ENCODE data around the gene FRAT2.

Gene FRAT2

DNA sequence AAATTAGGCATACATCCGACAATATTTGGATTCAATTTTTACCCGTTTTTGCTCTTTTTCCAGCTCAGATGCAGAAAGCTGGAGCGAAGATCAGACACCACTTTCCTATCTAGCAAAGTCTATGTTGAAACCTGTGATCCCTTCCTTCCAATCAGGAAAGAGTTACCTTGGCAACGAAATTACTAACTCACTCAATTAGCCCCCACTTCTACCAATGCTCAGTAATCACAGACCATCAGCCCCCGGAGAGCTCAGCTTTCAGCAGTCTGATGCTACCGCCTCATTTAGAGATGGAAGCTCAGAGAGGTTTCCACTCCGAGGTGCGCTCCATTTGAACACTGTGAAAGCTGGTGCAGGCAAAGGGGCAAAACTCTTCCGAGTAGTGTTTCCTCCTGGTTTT, 8.8 kb downstream of the FRAT2 start:
- no peak for DNase-seq (ENCODE audit: low read depth)

DNA sequence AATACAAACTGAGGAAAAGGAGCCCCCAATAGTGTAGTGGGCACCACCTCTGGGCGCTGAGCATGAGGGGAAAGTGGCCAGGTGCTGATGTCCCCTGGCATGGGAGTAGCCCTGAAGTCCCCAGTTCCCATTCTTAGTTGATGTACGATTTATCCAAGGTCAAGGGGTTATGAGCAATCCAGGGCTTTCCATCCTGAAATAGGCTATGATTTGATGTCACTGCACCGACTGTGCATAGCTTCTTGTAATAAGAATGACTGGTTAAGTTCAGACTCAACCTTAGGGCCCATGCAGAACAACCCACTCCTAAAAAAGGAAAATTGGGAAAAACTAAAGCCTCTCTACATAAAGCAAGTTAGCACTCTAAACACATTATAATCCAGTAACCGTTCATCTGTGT, 11.0 kb downstream of the FRAT2 start:
- DNase-seq (ENCODE audit: low read depth), result no peak

DNA sequence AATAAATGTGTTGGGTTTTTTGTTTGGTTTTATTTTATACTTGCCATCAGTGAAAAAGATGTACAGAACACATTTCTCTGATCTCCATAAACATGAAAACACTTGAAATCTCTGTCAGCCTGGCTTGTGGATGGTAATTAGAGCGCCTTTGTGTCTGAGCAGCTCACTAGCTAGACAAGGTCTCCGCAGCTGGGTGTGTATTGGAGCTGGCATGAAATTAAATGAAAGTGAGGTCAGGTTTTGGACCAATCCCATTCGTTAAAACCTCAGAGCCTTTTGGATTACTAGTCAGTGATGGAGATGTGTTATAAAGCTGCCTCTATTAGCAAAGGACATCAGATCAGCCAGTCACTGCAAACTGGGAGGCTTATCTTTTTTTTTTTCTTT, 12.7 kb downstream of the FRAT2 start:
- DNase-seq (ENCODE audit: low read depth), result no peak

DNA sequence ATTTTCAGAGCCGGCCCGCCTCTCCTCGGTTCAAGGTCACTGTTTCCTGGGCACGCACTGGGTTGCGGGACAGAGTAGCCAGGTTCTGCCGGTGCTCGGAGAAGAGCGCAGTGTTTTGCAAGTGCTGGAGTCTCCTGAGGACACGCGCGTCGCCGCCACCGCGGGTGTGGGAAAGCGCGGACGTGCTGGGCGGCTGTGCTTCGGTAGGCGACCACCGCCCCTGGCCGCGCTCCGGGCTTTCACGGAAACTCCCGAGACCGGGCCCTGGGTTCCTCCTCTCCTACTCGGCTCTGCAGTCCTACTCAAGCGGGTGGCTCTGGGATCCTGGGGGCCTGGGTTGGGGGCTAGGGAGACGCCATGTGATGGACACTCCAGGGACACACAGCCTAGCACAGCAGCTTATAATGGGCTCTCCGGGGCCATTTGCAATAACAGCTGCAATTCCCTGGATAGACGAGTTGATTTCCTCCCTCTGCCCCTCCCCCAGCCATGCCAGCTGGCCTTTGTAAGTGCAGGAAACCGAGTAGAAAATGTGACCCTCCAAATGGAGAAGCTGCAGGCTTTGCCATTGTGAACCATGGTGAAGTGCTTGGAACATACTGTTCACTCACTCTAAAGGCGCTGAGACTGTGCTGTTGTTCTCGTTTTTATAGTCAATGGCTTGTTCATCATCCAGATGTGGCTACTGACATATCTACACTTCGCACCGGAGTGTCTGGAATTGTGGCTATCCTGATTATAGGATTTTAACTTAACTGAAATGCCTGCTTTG, 13.3 kb downstream of the FRAT2 start:
- DNase-seq (ENCODE audit: low read depth), result no peak

DNA sequence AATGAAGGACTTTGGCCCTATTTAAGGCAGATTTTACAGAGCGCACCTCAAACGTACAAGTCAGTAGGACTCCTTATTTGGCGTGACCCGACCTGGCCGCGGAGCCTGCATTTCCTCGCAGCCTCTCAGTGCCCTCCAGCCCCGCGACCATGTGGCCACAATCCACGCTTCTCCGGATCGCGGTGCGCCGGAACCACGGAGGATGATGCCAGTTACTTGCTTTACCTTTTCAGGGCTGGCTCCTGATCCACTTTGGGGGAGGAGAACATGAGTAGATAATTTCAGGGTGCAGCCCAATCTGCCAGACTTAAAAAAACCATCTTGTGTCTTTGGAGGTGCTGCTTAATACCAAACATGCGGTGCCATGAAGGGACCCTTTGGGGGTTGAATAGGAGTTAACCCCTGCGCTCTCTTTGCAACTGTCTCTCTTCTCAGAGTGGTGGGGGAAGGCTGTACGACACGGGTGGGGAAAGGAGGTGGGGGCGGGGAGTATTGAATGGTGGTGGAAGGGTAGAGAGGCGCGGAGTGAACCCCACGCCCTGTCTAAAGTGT, 14.0 kb downstream of the FRAT2 start:
- DNase-seq (ENCODE audit: low read depth), result no peak

DNA sequence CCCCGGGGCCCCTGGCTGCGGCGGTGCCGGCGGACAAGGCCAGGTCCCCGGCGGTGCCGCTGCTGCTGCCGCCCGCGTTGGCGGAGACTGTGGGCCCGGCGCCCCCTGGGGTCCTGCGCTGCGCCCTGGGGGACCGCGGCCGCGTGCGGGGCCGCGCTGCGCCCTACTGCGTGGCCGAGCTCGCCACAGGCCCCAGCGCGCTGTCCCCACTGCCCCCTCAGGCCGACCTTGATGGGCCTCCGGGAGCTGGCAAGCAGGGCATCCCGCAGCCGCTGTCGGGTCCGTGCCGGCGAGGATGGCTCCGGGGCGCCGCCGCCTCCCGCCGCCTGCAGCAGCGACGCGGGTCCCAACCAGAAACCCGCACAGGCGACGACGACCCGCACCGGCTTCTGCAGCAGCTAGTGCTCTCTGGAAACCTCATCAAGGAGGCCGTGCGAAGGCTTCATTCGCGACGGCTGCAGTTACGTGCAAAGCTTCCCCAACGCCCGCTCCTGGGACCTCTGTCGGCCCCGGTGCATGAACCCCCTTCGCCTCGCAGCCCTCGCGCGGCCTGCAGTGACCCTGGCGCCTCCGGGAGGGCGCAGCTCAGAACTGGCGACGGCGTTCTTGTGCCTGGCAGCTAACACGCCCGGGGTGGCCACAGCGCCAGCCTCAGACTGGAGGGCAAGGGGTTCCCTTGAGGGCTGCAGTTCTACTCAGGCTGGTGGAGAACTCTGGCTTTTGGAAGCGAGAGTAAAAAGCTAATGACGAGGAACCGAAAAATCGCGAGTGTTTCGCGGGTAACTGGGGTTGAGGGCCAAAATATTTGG, 14.7 kb downstream of the FRAT2 start:
- DNase-seq (ENCODE audit: low read depth), result no peak

DNA sequence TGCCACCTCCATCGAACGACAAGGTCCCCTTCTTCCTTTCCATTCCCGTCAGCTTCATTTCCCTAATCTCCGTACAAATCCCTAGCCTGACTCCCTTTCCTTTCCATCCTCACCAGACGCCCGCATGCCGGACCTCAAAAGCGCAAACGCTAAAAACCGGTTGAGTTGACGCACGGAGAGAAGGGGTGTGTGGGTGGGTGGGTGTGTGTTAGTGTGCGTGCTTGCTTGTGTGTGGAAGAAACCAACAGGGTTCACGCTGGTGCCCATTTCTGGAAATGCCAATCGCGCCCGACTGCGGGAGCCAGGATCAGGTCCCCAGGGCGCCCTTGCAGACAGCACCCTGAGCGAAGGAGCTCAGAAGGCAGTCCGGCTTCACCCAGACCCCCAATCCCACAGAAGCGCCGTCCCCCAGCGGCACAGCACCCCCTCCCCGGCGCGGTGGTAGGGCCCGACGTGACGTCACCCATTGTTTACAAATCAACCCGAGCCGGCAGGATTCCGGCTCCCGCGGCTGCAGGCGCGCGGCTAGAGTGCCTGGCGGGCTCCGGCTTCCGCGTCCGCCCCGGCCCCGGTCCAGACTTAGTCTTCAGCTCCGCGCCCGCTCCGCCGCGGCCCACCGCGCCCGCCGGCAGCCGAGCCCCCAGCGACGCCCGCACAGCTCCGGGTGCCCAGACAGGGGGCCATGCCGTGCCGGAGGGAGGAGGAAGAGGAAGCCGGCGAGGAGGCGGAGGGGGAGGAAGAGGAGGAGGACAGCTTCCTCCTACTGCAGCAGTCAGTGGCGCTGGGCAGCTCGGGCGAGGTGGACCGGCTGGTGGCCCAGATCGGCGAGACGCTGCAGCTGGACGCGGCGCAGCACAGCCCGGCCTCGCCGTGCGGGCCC, 15.5 kb downstream of the FRAT2 start, which contains the start of gene FRAT1:
Gene FRAT1, plus strand, starts transcription at position 500 of the 880 bp plus-strand sequence. Its CDS starts 183 bp downstream, at position 683.
- peak; percentile 75 for DNase-seq (ENCODE audit: low read depth)

DNA sequence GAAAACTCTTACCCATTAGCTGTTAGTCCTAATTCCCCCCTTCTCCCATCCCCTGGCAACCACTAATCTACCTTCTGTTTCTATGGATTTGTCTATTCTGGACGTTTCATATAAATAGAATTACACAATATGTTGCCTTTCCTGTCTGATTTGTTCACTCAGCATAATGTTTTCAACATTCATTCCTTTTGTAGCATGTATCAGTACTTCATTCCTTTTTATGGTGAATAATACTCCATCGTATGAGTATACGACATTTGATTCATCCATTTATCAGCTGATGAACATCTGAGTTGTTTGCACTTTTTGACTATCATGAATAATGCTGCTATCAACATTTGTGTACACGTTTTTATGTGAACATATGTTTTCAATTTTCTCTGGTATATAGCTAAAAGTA, 19.9 kb downstream of the FRAT2 start:
- no peak for DNase-seq (ENCODE audit: low read depth)

DNA sequence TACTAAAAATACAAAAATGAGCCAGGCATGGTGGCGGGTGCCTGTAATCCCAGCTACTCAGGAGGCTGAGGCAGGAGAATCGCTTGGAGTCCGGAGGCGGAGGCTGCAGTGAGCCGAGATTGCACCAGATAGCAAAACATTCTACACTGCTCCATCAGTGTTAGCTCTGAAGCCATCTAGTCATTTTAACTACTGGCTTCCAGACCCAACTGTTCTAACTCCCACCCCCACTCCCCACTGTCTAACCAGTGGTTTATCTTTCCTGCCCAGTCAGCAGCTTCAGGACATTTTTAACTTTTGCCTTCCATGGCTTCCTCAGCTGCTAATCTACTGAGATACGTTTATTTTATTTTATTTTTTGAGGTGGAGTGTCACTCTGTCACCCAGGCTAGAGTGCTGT, 21.6 kb downstream of the FRAT2 start:
- DNase-seq (ENCODE audit: low read depth), result no peak

DNA sequence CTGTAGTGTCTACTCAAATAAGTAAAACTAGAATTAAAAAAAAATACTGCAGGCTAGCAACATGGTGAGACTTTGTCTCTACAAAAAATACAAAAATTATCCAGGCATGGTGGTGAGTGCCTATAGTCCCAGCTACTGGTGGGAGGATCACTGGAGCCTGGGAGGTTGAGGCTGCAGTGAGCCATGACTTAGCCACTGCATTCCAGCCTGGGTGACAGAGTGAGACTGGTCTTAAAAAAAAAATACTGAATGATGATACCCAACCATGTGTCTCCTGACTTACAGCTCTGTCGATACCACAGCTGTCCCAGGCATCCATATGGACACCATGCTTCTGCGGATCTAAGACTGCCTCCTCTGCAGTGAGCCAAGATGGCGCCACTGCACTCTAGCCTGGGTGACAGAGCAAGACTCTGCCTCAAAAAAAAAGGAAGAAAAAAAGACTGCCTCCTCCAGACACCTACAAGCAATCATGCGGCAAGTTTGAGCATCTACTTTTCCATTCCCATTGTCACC, 23.4 kb downstream of the FRAT2 start:
- DNase-seq (ENCODE audit: low read depth), result no peak

DNA sequence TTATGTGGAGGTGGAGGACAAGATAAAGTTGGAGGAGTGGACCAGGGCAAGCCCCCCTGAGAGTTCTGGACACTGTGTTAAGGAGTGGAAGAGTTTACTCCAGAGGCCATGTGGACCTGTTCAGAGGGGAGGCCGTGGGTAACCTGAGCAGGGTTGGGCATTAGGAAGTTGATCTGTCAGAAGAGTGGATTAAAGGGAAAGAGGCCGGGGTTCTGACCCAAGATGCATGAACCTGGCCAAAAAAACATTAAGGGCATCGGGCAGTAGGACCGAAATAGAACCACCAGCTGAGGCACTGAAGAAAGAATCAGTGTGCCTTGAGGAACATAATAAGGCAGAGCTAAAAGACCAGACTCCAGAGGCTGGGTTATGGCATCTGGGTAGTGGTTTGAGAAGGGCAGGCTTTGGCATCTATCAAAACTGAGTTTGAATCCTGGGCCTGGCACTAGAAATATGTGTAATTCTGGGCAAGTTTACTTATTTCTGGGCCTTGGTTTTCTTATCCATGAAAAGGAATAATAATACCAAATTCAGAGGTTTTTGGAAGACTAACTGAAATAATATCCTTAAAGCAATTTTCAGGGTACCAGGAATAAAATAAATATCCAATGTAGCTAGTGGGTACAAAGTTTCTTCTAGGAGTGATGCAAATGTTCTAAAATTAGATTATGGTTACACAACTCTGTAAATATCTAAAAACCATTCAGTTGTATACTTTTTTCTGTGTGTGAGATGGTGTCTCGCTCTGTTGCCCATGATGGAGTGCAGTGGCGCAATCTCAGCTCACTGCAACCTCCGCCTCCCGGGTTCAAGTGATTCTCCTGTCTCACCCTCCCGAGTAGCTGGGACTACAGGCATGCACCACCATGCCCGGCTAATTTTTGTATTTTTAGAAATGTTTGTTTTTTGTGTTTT, 26.4 kb downstream of the FRAT2 start:
- no peak for DNase-seq (ENCODE audit: low read depth)

DNA sequence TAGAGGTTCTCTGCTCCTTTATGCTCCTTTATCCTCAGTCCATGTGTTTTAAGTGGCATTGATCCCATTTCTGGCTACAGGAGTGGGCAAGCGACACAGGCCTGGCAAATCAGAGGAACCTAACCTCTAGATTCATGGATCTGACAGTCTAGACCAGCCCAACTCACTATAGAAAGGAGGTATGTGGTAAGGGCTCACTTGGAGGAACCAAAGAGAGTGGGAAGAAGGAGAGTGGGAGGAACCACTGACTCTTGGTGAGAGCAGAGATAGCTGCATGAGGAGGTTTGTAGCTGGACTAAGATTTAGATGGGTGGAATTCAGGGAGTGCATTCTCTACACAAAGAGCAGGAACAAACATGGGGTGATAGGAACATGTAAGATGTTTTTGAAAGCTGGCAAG, 27.1 kb downstream of the FRAT2 start:
- DNase-seq (ENCODE audit: low read depth), result no peak

DNA sequence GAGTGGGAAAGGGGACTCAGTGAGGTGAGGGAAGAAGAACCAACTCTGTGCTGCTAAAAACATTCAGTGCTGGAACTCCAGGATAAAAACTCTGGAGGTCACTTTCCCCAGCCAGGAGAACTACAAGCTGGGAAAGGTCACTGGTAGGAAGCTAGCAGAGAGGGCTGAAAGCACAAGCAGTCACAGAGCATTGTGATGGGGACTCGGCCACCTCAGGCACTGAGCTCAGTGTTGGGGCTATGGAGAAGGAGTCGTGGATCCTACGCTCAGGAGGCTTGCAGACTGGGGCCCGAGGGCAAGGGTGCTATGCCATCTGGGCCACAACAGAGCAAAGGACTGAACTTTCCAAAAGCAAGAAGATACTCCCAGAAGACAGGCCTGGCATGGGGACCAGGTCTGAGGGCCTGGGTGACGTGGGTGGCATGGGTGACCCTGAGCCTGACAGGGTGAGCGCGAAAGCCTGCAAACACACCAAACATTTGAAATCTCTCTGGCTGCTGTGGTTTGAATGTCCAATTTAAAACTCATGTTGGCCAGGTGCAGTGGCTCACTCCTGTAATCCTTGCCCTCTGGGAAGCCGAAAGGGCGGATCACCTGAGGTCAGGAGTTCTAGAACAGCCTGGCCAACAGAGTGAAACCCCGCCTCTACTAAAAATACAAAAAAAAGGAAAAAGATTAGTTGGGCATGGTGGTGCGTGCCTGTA, 32.3 kb downstream of the FRAT2 start:
- no peak for DNase-seq (ENCODE audit: low read depth)

DNA sequence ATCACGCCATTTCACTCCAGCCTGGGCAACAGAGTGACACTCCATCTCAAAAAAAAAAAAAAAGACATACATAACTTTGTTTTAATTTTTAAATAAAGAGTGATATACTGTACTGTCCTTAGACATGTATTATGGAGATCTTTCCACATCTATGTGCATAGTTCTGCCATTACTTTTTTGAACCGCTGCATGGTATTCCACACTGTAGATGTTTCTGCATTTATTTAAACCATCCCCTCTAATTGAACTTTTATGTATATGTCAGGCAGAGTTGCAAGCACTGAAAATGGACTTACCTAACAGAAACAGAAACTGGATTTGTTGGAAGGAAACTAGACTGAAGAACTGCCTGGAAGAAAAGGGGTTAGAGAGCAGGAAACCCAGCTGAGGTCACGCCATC, 33.5 kb downstream of the FRAT2 start:
- no peak for DNase-seq (ENCODE audit: low read depth)

DNA sequence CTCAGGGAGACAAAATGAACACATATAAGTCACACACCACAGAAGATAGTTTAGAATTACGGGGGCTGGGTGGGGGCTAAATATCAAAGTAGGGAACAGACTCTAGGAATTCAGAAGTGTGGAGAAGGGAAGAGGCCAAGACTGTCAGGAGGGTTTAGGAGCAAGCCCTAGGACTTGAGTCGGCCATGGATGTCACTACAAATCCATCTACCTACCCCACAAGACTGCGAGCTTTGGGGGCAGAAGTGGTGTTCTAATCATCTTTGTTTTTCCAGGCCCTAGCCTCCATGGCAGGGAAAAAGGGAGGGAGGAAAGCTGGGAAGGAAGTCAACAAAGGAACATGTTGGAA, 36.3 kb downstream of the FRAT2 start:
- no peak for DNase-seq (ENCODE audit: low read depth)

DNA sequence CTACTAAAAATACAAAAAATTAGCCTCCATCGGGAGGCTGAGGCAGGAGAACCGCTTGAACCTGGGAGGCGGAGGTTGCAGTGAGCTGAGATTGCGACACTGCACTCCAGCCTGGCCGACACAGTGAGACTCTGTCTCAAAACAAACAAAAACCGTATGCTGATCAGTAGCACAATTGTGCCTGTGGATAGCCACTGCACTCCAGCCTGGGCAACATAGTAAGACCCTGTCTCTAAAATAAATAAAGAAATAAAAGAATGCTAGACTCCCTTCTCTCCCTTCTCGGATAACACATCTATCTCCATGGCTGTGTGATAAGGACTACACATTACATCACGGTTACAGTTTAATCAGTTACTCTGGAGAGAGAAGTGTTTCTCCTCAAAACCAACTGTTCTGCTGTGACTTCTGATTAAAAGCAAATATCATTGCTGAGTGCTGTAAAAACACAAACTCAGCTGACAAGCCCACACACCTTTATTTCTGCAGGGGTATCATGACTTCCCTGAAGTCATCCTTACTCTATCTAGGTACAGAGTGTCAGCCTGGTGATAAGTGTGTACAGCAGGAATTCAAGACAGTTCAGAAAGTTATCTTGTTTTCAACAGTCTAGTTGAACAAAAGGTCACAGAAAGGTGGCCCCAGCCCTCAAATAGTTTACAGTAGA, 36.8 kb downstream of the FRAT2 start:
- DNase-seq (ENCODE audit: low read depth), result no peak

DNA sequence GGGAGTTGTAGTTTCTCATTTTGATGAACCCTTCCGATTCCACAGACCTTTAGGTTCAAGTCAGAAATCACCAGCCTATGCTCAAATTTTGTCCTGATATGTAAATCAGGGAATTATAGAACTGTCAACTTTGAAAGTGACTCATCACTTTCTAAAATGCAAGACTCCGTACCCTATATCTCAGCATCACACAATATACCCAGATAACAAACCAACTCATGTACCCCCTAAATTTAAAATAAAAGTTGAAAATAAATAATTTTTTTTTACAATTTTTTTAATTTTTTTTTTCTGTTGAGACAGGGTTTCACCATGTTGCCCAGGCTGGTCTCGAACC, 41.7 kb downstream of the FRAT2 start:
- DNase-seq (ENCODE audit: low read depth), result no peak

DNA sequence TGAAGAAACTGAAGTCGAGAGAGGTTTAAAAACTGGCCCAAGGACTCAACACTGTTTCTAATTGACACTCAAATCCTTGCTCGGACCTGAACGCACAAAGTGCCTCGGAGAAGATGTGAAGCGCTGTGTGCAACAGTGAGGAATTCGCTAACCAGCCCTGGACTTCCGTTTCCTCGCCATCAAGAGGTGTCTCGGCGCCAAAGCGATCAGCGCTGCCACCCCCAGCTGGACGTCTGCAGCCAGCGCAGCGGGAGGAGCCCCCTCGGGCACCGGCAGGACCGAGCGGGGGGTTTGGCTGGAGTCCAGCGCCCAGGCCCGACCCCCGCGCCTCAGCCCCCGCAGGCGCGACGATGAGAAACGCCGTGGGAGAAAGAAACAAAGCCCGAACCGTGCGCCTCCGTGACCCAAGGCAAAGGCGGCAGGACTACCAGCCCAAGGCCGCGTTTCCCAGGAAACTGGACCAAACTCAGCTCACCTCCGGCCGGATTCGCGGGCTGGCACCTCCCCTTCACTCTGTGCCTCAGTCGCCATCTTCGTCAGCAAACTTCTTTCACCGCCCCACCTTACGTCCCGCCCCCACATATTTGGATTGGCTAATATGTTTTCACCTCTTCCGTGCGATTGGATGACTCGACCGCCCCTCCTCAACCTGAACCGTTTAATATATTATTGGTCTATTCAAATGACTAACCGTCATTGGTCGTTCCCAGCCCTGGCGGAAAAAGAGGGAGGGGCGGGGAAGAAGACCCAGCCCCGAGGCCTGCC, 42.2 kb downstream of the FRAT2 start, which contains the start of gene ARHGAP19:
Gene ARHGAP19, minus strand, starts transcription at position 541 of the 765 bp plus-strand sequence. Its CDS starts 10 bp downstream, at position 531.
- DNase-seq (ENCODE audit: low read depth), result peak; percentile 97

Measured in fibroblast of the conjunctiva (primary cell).